H1 (cell line): ENCODE measurements around the gene RBBP8. TPM values are rescaled to one million over a fixed set of nuclear protein-coding genes. Genes with fewer than 3 reads are reported as not detected.

Source experiments
- polyA plus RNA-seq, 7 experiments: library from polyadenylated mRNA; depleted of rRNA in 3 of 7; stranded (reverse) in 5 of 7; unstranded in 2 of 7; fragments of >200 nt in 5 of 7; fragments of 200-250 nt in 2 of 7; gene quantifications; 1 replicate in 5 of 7; 2 replicates in 1 of 7; 4 replicates in 1 of 7; pipeline versions ENCODE4 v1.2.1 to v1.2.3, GENCODE V29; 2011 to 2013; ENCODE audit warnings: missing spikeins in 2 of 7, mixed read lengths in 2 of 7
- total RNA-seq: library from RNA; stranded (reverse); fragmentation: NEBNext Ultra II Directional; extraction: Animal tissue kit (Norgen Biotek cat#: 25700); gene quantifications from 2 replicates; pipeline ENCODE4 v1.2.1, GENCODE V29; 2021
- TF ChIP-seq, protein P1 (sequence below): fragments of 300-600 bp; sonication (generic); IDR thresholded peaks from 2 replicates; pipeline ENCODE4 v1.7.1; 2012; ENCODE audit warnings: low read length, moderate library complexity, mild to moderate bottlenecking, inconsistent platforms; ENCODE audit not compliant: insufficient replicate concordance

RBBP8 gene
- total and polyA plus RNA-seq, 2 of the 8 experiments (the other 6 are each of a cell fraction or from before 2014, with no cell fraction given): 16.1 to 65.8 TPM

DNA sequence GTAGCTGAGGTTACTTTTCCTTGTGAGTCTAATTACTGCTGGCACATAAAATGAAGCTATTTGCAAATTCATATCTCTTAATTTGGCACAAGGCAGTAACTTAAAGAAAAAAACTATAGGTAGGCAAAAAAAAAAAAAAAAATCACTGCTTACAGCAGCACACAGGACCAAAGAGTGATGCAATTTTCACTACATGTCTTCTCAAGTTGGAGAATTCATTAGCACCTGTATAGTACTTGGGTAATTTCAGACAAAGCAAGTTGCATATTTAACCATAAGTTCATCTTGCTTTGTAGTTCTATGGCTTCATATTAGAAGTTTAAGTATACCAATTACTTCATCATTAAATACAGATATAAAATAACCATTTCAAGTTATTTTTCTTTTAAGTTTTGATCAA, 33.7 kb upstream of the RBBP8 start (continued):
- TF ChIP-seq, protein P1, sequence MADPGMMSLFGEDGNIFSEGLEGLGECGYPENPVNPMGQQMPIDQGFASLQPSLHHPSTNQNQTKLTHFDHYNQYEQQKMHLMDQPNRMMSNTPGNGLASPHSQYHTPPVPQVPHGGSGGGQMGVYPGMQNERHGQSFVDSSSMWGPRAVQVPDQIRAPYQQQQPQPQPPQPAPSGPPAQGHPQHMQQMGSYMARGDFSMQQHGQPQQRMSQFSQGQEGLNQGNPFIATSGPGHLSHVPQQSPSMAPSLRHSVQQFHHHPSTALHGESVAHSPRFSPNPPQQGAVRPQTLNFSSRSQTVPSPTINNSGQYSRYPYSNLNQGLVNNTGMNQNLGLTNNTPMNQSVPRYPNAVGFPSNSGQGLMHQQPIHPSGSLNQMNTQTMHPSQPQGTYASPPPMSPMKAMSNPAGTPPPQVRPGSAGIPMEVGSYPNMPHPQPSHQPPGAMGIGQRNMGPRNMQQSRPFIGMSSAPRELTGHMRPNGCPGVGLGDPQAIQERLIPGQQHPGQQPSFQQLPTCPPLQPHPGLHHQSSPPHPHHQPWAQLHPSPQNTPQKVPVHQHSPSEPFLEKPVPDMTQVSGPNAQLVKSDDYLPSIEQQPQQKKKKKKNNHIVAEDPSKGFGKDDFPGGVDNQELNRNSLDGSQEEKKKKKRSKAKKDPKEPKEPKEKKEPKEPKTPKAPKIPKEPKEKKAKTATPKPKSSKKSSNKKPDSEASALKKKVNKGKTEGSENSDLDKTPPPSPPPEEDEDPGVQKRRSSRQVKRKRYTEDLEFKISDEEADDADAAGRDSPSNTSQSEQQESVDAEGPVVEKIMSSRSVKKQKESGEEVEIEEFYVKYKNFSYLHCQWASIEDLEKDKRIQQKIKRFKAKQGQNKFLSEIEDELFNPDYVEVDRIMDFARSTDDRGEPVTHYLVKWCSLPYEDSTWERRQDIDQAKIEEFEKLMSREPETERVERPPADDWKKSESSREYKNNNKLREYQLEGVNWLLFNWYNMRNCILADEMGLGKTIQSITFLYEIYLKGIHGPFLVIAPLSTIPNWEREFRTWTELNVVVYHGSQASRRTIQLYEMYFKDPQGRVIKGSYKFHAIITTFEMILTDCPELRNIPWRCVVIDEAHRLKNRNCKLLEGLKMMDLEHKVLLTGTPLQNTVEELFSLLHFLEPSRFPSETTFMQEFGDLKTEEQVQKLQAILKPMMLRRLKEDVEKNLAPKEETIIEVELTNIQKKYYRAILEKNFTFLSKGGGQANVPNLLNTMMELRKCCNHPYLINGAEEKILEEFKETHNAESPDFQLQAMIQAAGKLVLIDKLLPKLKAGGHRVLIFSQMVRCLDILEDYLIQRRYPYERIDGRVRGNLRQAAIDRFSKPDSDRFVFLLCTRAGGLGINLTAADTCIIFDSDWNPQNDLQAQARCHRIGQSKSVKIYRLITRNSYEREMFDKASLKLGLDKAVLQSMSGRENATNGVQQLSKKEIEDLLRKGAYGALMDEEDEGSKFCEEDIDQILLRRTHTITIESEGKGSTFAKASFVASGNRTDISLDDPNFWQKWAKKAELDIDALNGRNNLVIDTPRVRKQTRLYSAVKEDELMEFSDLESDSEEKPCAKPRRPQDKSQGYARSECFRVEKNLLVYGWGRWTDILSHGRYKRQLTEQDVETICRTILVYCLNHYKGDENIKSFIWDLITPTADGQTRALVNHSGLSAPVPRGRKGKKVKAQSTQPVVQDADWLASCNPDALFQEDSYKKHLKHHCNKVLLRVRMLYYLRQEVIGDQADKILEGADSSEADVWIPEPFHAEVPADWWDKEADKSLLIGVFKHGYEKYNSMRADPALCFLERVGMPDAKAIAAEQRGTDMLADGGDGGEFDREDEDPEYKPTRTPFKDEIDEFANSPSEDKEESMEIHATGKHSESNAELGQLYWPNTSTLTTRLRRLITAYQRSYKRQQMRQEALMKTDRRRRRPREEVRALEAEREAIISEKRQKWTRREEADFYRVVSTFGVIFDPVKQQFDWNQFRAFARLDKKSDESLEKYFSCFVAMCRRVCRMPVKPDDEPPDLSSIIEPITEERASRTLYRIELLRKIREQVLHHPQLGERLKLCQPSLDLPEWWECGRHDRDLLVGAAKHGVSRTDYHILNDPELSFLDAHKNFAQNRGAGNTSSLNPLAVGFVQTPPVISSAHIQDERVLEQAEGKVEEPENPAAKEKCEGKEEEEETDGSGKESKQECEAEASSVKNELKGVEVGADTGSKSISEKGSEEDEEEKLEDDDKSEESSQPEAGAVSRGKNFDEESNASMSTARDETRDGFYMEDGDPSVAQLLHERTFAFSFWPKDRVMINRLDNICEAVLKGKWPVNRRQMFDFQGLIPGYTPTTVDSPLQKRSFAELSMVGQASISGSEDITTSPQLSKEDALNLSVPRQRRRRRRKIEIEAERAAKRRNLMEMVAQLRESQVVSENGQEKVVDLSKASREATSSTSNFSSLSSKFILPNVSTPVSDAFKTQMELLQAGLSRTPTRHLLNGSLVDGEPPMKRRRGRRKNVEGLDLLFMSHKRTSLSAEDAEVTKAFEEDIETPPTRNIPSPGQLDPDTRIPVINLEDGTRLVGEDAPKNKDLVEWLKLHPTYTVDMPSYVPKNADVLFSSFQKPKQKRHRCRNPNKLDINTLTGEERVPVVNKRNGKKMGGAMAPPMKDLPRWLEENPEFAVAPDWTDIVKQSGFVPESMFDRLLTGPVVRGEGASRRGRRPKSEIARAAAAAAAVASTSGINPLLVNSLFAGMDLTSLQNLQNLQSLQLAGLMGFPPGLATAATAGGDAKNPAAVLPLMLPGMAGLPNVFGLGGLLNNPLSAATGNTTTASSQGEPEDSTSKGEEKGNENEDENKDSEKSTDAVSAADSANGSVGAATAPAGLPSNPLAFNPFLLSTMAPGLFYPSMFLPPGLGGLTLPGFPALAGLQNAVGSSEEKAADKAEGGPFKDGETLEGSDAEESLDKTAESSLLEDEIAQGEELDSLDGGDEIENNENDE: no peak
